Activated naive CD4-positive, alpha-beta T cell treated with anti-CD3 and anti-CD28 coated beads for 36 hours (primary cell): ENCODE measurements around the gene C22orf31. TPM values are rescaled to one million over a fixed set of nuclear protein-coding genes. Genes with fewer than 3 reads are reported as not detected.
"Not testable (repeated sequence)": the region's sequence is repeated elsewhere in the genome, so short reads cannot be mapped to it uniquely, and the experiment has no call there.

ENCODE experiments used
- CTCF ChIA-PET: fragments of 350-600 bp; sonication (Branson Sonifier 250); formaldehyde crosslinking; loops from one replicate; lab custom pipeline; 2021; ENCODE audit warnings: antibody characterized with exemption; lab: Charles Lee
- DNase-seq: peaks from one replicate; pipeline ENCODE4 v3.0.0-alpha.2; 2020
- H3K27ac Mint-ChIP-seq: one replicate; pipeline ENCODE4 v1.8.0; 2021; ENCODE audit warnings: mild to moderate bottlenecking, mixed read lengths
- H3K27me3 Mint-ChIP-seq: one replicate; pipeline ENCODE4 v1.8.0; 2021; ENCODE audit warnings: low read depth, mixed read lengths
- H3K36me3 Mint-ChIP-seq: one replicate; pipeline ENCODE4 v1.8.0; 2021; ENCODE audit warnings: low read depth, mixed read lengths
- H3K4me1 Mint-ChIP-seq: one replicate; pipeline ENCODE4 v1.8.0; 2021; ENCODE audit warnings: low read depth, mixed read lengths
- H3K4me3 Mint-ChIP-seq: one replicate; pipeline ENCODE4 v1.8.0; 2021; ENCODE audit warnings: mild to moderate bottlenecking, moderate library complexity, mixed read lengths
- H3K9me3 Mint-ChIP-seq: one replicate; pipeline ENCODE4 v1.8.0; 2021; ENCODE audit warnings: mixed read lengths
- intact Hi-C: fragments of 100-400 bp; cut with micrococcal nuclease; formaldehyde crosslinking; loops from one replicate; pipeline ENCODE4 v1.15.1; 2023
- total RNA-seq, 2 experiments: library from RNA; stranded (reverse); gene quantifications; one replicate each; pipeline ENCODE4 v1.2.3, GENCODE V29; 2021

Gene C22orf31
- total RNA-seq, 2 experiments from 2014 or later, result not detected

GRCh38 chr22:29093030-29093429 is 31.4 kb upstream of the C22orf31 start:
- H3K4me1 Mint-ChIP-seq, result no peaks in the 10 kb centered on the region
- H3K27ac Mint-ChIP-seq, result no peak overlapping the region
- H3K36me3 Mint-ChIP-seq, result no peaks in the 10 kb centered on the region
- no peak for DNase-seq
- no peaks in the 10 kb centered on the region for H3K9me3 Mint-ChIP-seq
- H3K4me3 Mint-ChIP-seq, result no peak overlapping the region
- H3K27me3 Mint-ChIP-seq, result peaks cover 11% of the 10 kb centered on the region
- CTCF ChIA-PET, result no interaction called here
- intact Hi-C loops, result no loop called here

- Mint-ChIP-seq H3K27me3 (peaks cover 13% of the 10 kb centered on the region), H3K36me3 (no peaks in the 10 kb centered on the region), H3K4me1 (no peaks in the 10 kb centered on the region), H3K27ac (no peak overlapping the region), H3K4me3 (no peak overlapping the region), H3K9me3 (no peaks in the 10 kb centered on the region)
- CTCF ChIA-PET, result no interaction called here
- intact Hi-C loops, result no loop called here
- no peak for DNase-seq
These were observed 30.6 kb upstream of the C22orf31 start for GRCh38 chr22:29092243-29092642.

- no peak overlapping the region for H3K4me3 Mint-ChIP-seq
- no peaks in the 10 kb centered on the region for H3K9me3 Mint-ChIP-seq
- DNase-seq, result no peak
- H3K27ac Mint-ChIP-seq, result no peak overlapping the region
- H3K36me3 Mint-ChIP-seq, result no peaks in the 10 kb centered on the region
- no peaks in the 10 kb centered on the region for H3K4me1 Mint-ChIP-seq
- CTCF ChIA-PET, result no interaction called here
- peaks cover 13% of the 10 kb centered on the region for H3K27me3 Mint-ChIP-seq
- intact Hi-C loops, result no loop called here
These were observed 28.4 kb upstream of the C22orf31 start for GRCh38 chr22:29090039-29090438.

- H3K4me1 Mint-ChIP-seq, result no peaks in the 10 kb centered on the region
- H3K36me3 Mint-ChIP-seq, result no peaks in the 10 kb centered on the region
- peaks cover 13% of the 10 kb centered on the region for H3K27me3 Mint-ChIP-seq
- no peak overlapping the region for H3K4me3 Mint-ChIP-seq
- CTCF ChIA-PET, result interaction anchor here (0.9 kb wide), 1 partner anchor 157 kb away, joined by 3 read pairs; no protein-coding TSS in a partner anchor
- no peak overlapping the region for H3K27ac Mint-ChIP-seq
- no peak for DNase-seq
- H3K9me3 Mint-ChIP-seq, result no peaks in the 10 kb centered on the region
- intact Hi-C loops, result no loop called here
These were observed 27.9 kb upstream of the C22orf31 start for GRCh38 chr22:29089507-29089906.

GRCh38 chr22:29088809-29089208 is 27.2 kb upstream of the C22orf31 start:
- H3K9me3 Mint-ChIP-seq, result no peaks in the 10 kb centered on the region
- CTCF ChIA-PET, result interaction anchor here (0.6 to 0.9 kb wide), 3 partner anchors 65 to 1097 kb away, joined by 3 read pairs; no protein-coding TSS in a partner anchor
- H3K27ac Mint-ChIP-seq, result no peak overlapping the region
- no peak overlapping the region for H3K4me3 Mint-ChIP-seq
- DNase-seq, result no peak
- H3K4me1 Mint-ChIP-seq, result no peaks in the 10 kb centered on the region
- H3K27me3 Mint-ChIP-seq, result peaks cover 13% of the 10 kb centered on the region
- intact Hi-C loops, result no loop called here
- H3K36me3 Mint-ChIP-seq, result no peaks in the 10 kb centered on the region

GRCh38 chr22:29087012-29087411 is 25.4 kb upstream of the C22orf31 start:
- H3K27ac Mint-ChIP-seq, result no peak overlapping the region
- CTCF ChIA-PET, result interaction anchor here (0.7 kb wide), 1 partner anchor 46 kb away, joined by 3 read pairs; no protein-coding TSS in a partner anchor
- intact Hi-C loops, result no loop called here

GRCh38 chr22:29083933-29084591 is 22.4 kb upstream of the C22orf31 start:
- Mint-ChIP-seq H3K36me3 (no peaks in the 10 kb centered on the region), H3K9me3 (no peaks in the 10 kb centered on the region), H3K27ac (no peak overlapping the region), H3K4me1 (no peaks in the 10 kb centered on the region), H3K4me3 (no peak overlapping the region), H3K27me3 (peaks cover 17% of the 10 kb centered on the region)
- DNase-seq, result no peak
- intact Hi-C loops, result no loop called here
- CTCF ChIA-PET, result interaction anchor here (0.6 kb wide), 2 partner anchors 281 to 597 kb away, joined by 3 to 7 read pairs; no protein-coding TSS in a partner anchor

More at GRCh38 chr22:29087012-29087411, 25.4 kb upstream of the C22orf31 start:
- Mint-ChIP-seq H3K4me3 (no peak overlapping the region), H3K36me3 (no peaks in the 10 kb centered on the region), H3K4me1 (no peaks in the 10 kb centered on the region), H3K9me3 (no peaks in the 10 kb centered on the region), H3K27me3 (peaks cover 12% of the 10 kb centered on the region)
- no peak for DNase-seq

- CTCF ChIA-PET, result interaction anchor here (0.6 kb wide), 1 partner anchor 281 kb away, joined by 7 read pairs; no protein-coding TSS in a partner anchor
- DNase-seq, H3K4me3 Mint-ChIP-seq, H3K27ac Mint-ChIP-seq, H3K4me1 Mint-ChIP-seq, intact Hi-C loops, H3K36me3 Mint-ChIP-seq, H3K9me3 Mint-ChIP-seq: not testable (repeated sequence)
- peaks cover 21% of the 10 kb centered on the region for H3K27me3 Mint-ChIP-seq
These were observed 21.9 kb upstream of the C22orf31 start for GRCh38 chr22:29083576-29083932.

- H3K9me3 Mint-ChIP-seq, result no peaks in the 10 kb centered on the region
- intact Hi-C loops, result no loop called here
- no peak for DNase-seq
- no peaks in the 10 kb centered on the region for H3K36me3 Mint-ChIP-seq
- no peaks in the 10 kb centered on the region for H3K4me1 Mint-ChIP-seq
- no peak overlapping the region for H3K27ac Mint-ChIP-seq
- peaks cover 20% of the 10 kb centered on the region for H3K27me3 Mint-ChIP-seq
- H3K4me3 Mint-ChIP-seq, result no peak overlapping the region
- CTCF ChIA-PET, result interaction anchor here (1.4 kb wide), 1 partner anchor 71 kb away, joined by 4 read pairs; no protein-coding TSS in a partner anchor
These were observed 21.4 kb upstream of the C22orf31 start for GRCh38 chr22:29082826-29083545.

GRCh38 chr22:29081517-29082236 is 20.0 kb upstream of the C22orf31 start:
- Mint-ChIP-seq H3K27ac (no peak overlapping the region), H3K27me3 (peaks cover 21% of the 10 kb centered on the region), H3K4me1 (no peaks in the 10 kb centered on the region), H3K4me3 (no peak overlapping the region), H3K36me3 (no peaks in the 10 kb centered on the region), H3K9me3 (no peaks in the 10 kb centered on the region)
- CTCF ChIA-PET, result interaction anchor here (0.6 to 1.4 kb wide), 2 partner anchors 72 to 605 kb away, joined by 3 to 4 read pairs; no protein-coding TSS in a partner anchor
- intact Hi-C loops, result no loop called here
- no peak for DNase-seq

- peaks cover 26% of the 10 kb centered on the region for H3K27me3 Mint-ChIP-seq
- no peak for DNase-seq
- intact Hi-C loops, result no loop called here
- no peaks in the 10 kb centered on the region for H3K36me3 Mint-ChIP-seq
- CTCF ChIA-PET, result interaction anchor here (1.5 kb wide), 1 partner anchor 74 kb away, joined by 3 read pairs; no protein-coding TSS in a partner anchor
- H3K9me3 Mint-ChIP-seq, result no peaks in the 10 kb centered on the region
- H3K4me1 Mint-ChIP-seq, result no peaks in the 10 kb centered on the region
- no peak overlapping the region for H3K27ac Mint-ChIP-seq
- no peak overlapping the region for H3K4me3 Mint-ChIP-seq
These were observed 18.7 kb upstream of the C22orf31 start for GRCh38 chr22:29080106-29080975.
